ENCODE data around the gene MYO3B.
"Not testable (repeated sequence)": the region's sequence is repeated elsewhere in the genome, so short reads cannot be mapped to it uniquely, and the experiment has no call there.

MYO3B gene

DNA sequence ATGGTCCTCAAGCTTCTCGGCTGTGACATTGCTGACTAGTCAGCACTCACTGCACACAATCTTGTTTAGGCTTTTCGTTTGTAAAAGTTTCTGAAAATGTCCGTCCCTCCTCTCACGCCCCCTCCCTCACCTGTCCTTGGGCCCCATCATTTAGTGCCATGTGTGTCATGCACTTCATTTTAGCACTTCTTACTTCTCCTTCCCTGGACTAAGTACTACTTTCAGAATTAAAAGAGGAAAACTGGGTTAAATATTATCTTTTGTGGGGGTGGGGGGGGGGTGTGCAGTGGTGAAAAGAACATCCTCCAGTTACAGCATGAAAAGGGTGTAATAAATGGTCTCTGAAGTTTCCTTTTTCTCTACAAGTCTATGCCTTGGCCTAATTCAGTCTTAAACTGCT is 355.2 kb downstream of the MYO3B start:
- H3K27ac Mint-ChIP-seq = no peak overlapping the region
- ATAC-seq (ENCODE audit: low read depth) = no peak
- no peaks in the 10 kb centered on the region for H3K9me3 Mint-ChIP-seq
- no peaks in the 10 kb centered on the region for H3K4me1 Mint-ChIP-seq
- H3K4me3 Mint-ChIP-seq = no peak overlapping the region
- no peak for DNase-seq (ENCODE audit: low spot score in 2 of 2)
- peaks cover 4% of the 10 kb centered on the region for H3K27me3 Mint-ChIP-seq
- no peaks in the 10 kb centered on the region for H3K36me3 Mint-ChIP-seq

DNA sequence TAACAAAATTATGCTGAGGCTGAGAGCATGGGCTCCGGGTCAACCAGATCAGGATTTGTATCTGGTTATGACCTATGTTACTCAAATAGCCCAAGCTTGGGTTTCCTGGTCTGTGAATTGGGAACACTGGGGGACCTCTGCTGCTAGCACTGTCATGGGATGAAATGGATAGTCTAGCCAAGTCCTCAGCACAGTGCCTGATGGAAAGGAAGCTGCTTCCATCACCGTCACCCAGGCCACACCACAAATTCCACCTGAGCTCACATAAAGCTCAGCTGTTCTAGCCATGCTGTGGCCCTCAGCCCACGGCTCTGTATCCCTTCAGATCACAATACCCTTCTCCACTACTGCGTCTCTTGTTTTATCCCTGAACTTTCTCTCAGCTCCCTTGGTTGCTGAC is 357.6 kb downstream of the MYO3B start:
- H3K9me3 Mint-ChIP-seq = no peaks in the 10 kb centered on the region
- no peaks in the 10 kb centered on the region for H3K36me3 Mint-ChIP-seq
- H3K27ac Mint-ChIP-seq = no peak overlapping the region
- DNase-seq (ENCODE audit: low spot score in 2 of 2) (no peak), ATAC-seq (ENCODE audit: low read depth) (no peak)
- no peak overlapping the region for H3K4me3 Mint-ChIP-seq
- peaks cover 4% of the 10 kb centered on the region for H3K27me3 Mint-ChIP-seq
- no peaks in the 10 kb centered on the region for H3K4me1 Mint-ChIP-seq

DNA sequence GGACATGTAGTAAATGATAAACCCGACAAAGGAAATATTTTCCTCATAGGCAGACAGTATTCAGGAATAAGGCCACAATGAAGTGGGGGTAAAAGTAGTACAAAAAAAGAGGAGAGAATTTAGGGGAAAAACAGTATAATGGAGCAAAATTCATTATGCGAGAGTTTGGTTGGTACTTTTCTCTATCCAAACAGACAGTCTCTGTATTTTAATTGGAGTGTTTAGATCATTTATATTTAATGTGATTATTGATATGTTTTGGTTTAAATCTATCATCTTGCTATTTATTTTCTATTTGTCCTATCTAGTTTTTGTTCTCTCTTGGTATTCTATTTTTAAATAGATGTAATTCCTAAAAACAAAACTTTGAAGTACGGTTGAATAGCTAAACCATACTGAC is 366.9 kb downstream of the MYO3B start:
- no peaks in the 10 kb centered on the region for H3K27me3 Mint-ChIP-seq
- no peak overlapping the region for H3K27ac Mint-ChIP-seq
- H3K36me3 Mint-ChIP-seq = no peaks in the 10 kb centered on the region
- H3K4me3 Mint-ChIP-seq = no peak overlapping the region
- H3K9me3 Mint-ChIP-seq = peaks cover 11% of the 10 kb centered on the region
- no peaks in the 10 kb centered on the region for H3K4me1 Mint-ChIP-seq
- DNase-seq (ENCODE audit: low spot score in 2 of 2) (no peak), ATAC-seq (ENCODE audit: low read depth) (no peak)

DNA sequence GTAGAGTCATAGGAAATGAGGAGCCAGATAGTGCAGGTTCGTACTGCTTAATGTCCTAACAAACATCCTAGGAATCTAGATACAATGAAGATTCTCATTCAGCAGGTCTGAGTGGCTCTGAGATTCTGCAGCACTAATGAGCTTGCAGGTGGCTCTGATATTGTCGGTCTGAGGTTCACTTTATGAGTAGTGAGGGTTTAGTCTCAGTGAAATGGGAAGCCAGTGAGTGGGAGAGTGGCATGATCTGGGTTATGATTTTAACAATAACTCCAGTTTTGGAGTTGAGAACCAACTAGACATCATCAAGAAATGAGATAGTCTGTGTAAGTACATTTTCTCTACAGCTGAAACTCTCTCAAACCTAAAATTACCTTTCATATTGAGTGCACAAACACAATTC is 370.4 kb downstream of the MYO3B start:
- H3K4me3 Mint-ChIP-seq = no peak overlapping the region
- no peaks in the 10 kb centered on the region for H3K4me1 Mint-ChIP-seq
- no peak for ATAC-seq (ENCODE audit: low read depth)
- peaks cover 20% of the 10 kb centered on the region for H3K9me3 Mint-ChIP-seq
- no peak for DNase-seq (ENCODE audit: low spot score in 2 of 2)
- H3K27me3 Mint-ChIP-seq = no peaks in the 10 kb centered on the region
- no peak overlapping the region for H3K27ac Mint-ChIP-seq
- peaks cover 3% of the 10 kb centered on the region for H3K36me3 Mint-ChIP-seq

DNA sequence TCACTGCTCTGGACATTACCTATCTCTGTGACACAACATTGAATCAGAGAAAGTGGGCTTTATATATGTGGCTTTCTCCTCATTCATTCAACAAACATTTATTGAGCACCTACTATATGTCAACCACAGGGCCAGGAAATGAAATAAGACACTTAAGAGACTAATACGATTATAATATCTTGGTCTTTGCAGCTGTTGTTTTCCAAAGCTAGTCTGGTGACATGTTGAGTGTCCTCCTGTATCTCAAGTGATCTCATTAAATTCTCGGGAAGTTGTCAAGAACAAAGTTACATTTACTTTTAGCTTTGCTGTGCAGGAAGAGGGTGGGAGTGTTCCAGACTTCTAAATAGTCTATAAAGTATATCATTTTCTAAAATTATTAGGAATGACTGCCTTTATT is 372.6 kb downstream of the MYO3B start:
- Mint-ChIP-seq H3K4me3 (no peak overlapping the region), H3K36me3 (peaks cover 3% of the 10 kb centered on the region), H3K9me3 (peaks cover 14% of the 10 kb centered on the region), H3K4me1 (no peaks in the 10 kb centered on the region), H3K27ac (no peak overlapping the region), H3K27me3 (no peaks in the 10 kb centered on the region)
- DNase-seq (ENCODE audit: low spot score in 2 of 2) = no peak
- ATAC-seq (ENCODE audit: low read depth) = no peak

DNA sequence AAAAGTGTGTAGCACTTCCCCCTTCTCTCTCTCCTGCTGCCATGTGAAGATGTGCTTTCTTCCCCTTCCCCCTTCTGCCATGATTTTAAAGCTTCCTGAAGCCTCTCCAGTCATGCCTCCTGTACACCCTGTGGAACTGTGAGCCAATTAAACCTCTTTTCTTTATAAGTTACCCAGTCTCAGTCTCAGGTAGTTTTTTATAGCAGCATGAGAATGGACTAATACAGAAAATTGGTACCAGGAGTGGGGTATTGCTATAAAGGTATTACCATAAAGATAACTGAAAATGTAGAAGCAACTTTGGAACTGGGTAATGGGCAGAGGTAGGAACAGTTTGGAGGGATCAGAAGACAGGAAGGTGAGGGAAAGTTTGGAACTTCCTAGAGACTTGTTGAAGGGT is 374.0 kb downstream of the MYO3B start:
- not testable (repeated sequence) for H3K4me1 Mint-ChIP-seq; H3K27ac Mint-ChIP-seq; DNase-seq (ENCODE audit: low spot score in 2 of 2); H3K27me3 Mint-ChIP-seq; H3K9me3 Mint-ChIP-seq; H3K4me3 Mint-ChIP-seq; H3K36me3 Mint-ChIP-seq; ATAC-seq (ENCODE audit: low read depth)

DNA sequence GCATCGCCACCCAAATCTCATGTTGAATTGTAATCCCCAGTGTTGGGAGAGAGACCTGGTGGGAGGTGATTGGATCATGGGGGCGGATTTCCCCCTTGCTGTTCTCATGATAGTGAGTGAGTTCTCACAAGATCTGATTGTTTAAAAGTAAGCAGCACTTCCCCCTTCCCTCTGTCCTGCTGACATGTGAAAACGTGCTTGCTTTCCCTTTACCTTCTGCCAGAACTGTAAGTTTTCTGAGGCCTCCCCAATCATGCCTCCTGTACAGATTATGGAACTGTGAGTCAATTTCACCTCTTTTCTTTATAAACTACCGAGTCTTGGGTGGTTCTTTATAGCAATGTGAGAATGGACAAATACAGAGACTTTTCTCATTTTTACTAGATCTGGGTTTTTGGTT is 375.8 kb downstream of the MYO3B start:
- Mint-ChIP-seq H3K4me1 (no peaks in the 10 kb centered on the region), H3K4me3 (no peak overlapping the region), H3K27me3 (no peaks in the 10 kb centered on the region), H3K36me3 (peaks cover 3% of the 10 kb centered on the region), H3K9me3 (peaks cover 8% of the 10 kb centered on the region), H3K27ac (no peak overlapping the region)
- ATAC-seq (ENCODE audit: low read depth) (no peak), DNase-seq (ENCODE audit: low spot score in 2 of 2) (no peak)

DNA sequence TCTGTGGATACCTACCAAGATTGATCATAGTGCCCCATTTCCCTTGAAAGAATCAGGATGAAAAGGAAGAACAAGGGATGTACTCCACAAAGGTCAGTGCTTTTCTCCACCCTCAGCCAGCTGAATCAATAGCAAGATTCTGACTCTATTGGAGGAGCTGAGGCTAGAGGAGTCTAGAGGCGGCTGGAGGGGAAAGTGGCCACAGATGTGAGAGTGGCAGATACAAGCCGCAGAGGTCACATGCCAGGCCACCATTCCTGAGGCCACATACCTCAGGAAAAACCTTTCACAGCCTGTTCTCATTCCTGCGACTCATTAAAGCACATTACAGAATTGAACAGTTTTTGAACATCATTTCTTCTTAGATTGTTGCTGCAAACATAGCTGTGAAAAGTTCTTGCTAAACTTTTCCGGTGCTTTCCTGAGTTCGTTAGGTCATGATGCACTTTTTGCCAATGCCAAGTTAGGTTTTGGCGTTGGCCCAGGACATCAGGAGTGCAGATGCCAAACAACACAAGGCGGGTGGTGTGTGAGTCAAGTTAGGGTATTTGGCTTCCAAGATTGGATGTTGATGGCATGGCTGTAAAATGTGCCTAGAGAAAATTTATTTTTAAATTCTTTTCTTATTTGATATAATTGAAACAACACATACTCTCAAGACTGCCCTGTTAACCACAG is 376.5 kb downstream of the MYO3B start:
- DNase-seq (ENCODE audit: low spot score in 2 of 2) = no peak
- Mint-ChIP-seq H3K4me1 (no peaks in the 10 kb centered on the region), H3K27ac (no peak overlapping the region), H3K27me3 (no peaks in the 10 kb centered on the region), H3K9me3 (peaks cover 8% of the 10 kb centered on the region), H3K36me3 (peaks cover 3% of the 10 kb centered on the region), H3K4me3 (no peak overlapping the region)
- ATAC-seq (ENCODE audit: low read depth) = no peak

DNA sequence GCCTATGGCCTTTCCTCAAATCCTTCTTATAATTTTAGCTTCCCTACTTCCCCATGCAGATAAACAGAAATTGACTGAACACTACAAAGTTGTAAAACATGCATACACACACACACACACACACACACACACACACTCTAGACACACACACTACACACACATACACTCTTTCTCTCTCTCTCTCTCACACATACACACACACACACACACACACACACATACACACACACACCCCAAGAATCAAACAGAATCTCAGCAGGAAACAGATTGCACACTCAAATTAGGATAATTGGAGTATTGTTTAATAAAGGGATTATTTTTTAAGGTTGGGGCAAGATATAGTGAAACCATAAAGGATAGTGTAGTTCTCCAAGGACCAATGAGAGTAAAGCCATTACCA is 385.0 kb downstream of the MYO3B start:
- peaks cover 6% of the 10 kb centered on the region for H3K27me3 Mint-ChIP-seq
- DNase-seq (ENCODE audit: low spot score in 2 of 2) (no peak), ATAC-seq (ENCODE audit: low read depth) (no peak)

DNA sequence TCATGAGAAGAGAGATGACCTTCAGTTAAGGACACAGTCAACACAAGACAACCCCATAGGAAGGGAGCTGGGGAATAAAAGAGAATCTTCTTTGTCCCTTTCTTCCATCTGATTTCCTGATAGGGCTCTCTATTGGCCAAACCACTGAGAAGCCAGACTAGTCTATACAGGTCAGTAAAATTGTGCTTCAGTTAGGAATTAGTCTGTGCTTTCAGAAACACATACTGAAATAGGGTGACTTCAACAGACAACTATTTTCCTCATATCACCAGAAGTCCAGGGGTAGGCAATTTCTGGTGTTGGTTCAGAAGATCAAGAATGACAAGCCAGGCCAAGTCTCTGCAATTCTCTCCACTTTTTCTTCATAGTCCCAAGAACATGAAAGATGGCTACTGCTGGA is 385.5 kb downstream of the MYO3B start:
- DNase-seq (ENCODE audit: low spot score in 2 of 2) (no peak), ATAC-seq (ENCODE audit: low read depth) (no peak)
- Mint-ChIP-seq H3K9me3 (peaks cover 5% of the 10 kb centered on the region), H3K27me3 (peaks cover 6% of the 10 kb centered on the region), H3K4me1 (no peaks in the 10 kb centered on the region), H3K4me3 (no peak overlapping the region), H3K27ac (no peak overlapping the region), H3K36me3 (no peaks in the 10 kb centered on the region)

More for the DNA sequence above, 385.0 kb downstream of the MYO3B start:
- Mint-ChIP-seq H3K4me3 (no peak overlapping the region), H3K36me3 (no peaks in the 10 kb centered on the region), H3K4me1 (no peaks in the 10 kb centered on the region), H3K27ac (no peak overlapping the region), H3K9me3 (peaks cover 5% of the 10 kb centered on the region)

DNA sequence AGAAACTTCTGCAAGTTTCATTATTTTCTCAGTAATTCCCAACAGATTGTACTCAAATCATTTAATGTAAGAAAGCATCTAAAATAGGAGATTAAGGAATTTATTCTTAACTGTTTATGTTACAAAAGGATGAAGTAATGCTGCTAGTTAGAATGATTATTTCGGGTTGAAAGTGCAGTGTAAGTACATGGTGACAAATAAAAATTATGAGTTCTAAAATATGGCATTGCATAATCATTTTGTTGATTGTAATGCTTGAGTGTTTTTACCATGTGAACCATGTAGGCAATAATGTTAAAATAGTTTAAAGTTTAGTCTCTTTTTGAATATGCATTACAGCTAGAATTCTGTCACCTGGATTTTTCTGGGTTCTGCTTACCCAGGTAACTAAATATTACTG is 388.2 kb downstream of the MYO3B start:
- DNase-seq (ENCODE audit: low spot score in 2 of 2) = no peak
- no peak for ATAC-seq (ENCODE audit: low read depth)
- H3K4me3 Mint-ChIP-seq = no peak overlapping the region
- H3K9me3 Mint-ChIP-seq = peaks cover 3% of the 10 kb centered on the region
- no peaks in the 10 kb centered on the region for H3K4me1 Mint-ChIP-seq
- H3K36me3 Mint-ChIP-seq = no peaks in the 10 kb centered on the region
- peaks cover 3% of the 10 kb centered on the region for H3K27me3 Mint-ChIP-seq
- H3K27ac Mint-ChIP-seq = no peak overlapping the region

DNA sequence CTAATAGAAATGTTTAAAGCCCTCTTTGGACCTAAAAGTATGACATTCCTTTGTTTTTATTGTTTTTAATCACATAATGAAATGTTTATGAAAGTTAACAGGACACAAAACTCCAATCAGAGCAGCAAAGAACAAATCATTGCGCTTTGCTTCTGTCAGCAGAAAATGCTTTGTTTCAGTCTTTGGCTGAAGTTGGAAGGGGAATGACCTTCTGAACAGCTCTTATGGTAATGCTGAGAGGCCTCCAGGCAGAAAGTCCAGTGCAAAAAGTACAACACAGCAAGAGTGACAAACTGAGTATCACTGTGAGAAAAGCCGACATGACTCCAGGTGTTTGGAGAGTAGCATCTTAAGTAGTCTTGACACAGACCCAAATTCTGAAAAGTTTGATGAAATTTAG is 389.5 kb downstream of the MYO3B start:
- no peaks in the 10 kb centered on the region for H3K4me1 Mint-ChIP-seq
- H3K36me3 Mint-ChIP-seq = no peaks in the 10 kb centered on the region

DNA sequence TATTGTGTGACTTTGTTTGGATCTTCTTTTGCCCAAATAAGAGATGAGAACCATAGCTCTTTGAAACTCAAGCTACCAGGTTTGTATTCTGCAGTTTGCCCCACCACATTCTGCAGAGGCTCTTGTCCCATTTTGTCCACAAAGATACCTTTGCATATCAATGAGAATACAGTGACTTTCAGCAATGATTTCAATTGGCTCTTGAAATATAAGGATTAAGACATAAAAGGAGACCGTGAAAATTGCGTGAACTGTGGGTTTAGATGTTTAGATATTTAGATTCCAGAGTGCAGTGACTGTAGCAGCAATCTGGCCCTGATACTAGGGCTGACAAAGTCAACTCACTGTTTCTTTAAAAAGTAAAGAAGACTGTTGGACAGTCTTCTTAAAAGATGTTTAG is 390.6 kb downstream of the MYO3B start:
- ATAC-seq (ENCODE audit: low read depth) = no peak

More for the DNA sequence above, 389.5 kb downstream of the MYO3B start:
- ATAC-seq (ENCODE audit: low read depth) (no peak), DNase-seq (ENCODE audit: low spot score in 2 of 2) (no peak)
- Mint-ChIP-seq H3K27ac (no peak overlapping the region), H3K4me3 (no peak overlapping the region), H3K9me3 (peaks cover 3% of the 10 kb centered on the region), H3K27me3 (peaks cover 8% of the 10 kb centered on the region)

DNA sequence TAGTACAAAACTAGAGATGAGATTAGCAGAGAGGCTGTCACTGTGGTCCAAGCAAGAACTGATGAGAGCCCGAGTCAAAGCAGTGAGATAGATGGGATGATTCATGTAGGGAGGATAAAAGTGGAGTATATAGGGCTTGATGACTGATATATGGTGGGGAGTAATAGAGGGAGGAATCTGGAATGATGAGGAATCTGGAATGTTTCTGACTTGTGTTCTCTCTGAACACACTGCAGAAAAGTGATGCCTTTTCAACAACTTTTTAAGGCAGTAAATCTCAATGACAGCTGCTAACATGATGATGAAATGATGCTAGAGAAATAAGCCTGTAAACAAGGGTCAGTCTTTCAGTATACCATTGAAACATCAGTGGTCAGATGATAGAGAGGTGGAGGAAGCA is 393.7 kb downstream of the MYO3B start:
- no peaks in the 10 kb centered on the region for H3K9me3 Mint-ChIP-seq
- no peaks in the 10 kb centered on the region for H3K4me1 Mint-ChIP-seq
- DNase-seq (ENCODE audit: low spot score in 2 of 2) (no peak), ATAC-seq (ENCODE audit: low read depth) (no peak)
- H3K27ac Mint-ChIP-seq = no peak overlapping the region
- H3K27me3 Mint-ChIP-seq = peaks cover 7% of the 10 kb centered on the region
- no peak overlapping the region for H3K4me3 Mint-ChIP-seq
- H3K36me3 Mint-ChIP-seq = no peaks in the 10 kb centered on the region

More for the DNA sequence above, 390.6 kb downstream of the MYO3B start:
- no peaks in the 10 kb centered on the region for H3K9me3 Mint-ChIP-seq
- no peaks in the 10 kb centered on the region for H3K4me1 Mint-ChIP-seq
- no peak overlapping the region for H3K27ac Mint-ChIP-seq
- peaks cover 7% of the 10 kb centered on the region for H3K27me3 Mint-ChIP-seq
- H3K4me3 Mint-ChIP-seq = no peak overlapping the region
- no peak for DNase-seq (ENCODE audit: low spot score in 2 of 2)
- no peaks in the 10 kb centered on the region for H3K36me3 Mint-ChIP-seq

DNA sequence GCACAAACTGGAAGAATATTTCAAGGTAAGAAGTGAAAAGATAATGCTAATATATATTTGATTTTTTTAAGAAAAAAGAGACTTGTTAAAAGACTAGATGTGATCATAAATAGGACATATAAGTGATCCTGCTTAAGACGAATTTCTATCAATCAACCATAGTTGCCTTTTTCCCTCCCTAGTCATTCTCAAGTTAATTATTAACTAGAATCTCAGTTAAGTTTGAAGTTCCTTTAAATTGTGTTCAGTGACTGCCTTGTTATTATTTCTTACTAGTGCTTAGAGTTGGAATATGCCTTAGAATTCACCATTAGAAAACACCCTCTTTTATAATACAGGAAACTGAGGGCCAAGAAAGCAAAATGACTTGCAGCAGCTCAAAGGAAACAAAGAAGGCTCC is 395.7 kb downstream of the MYO3B start:
- H3K36me3 Mint-ChIP-seq = no peaks in the 10 kb centered on the region
- H3K27ac Mint-ChIP-seq = no peak overlapping the region
- H3K4me1 Mint-ChIP-seq = no peaks in the 10 kb centered on the region
- no peaks in the 10 kb centered on the region for H3K9me3 Mint-ChIP-seq
- H3K4me3 Mint-ChIP-seq = no peak overlapping the region
- no peak for DNase-seq (ENCODE audit: low spot score in 2 of 2)
- peaks cover 7% of the 10 kb centered on the region for H3K27me3 Mint-ChIP-seq
- no peak for ATAC-seq (ENCODE audit: low read depth)

Measured in memory B cell (primary cell).